Measurements from ENCODE around the gene SSTR3. TPM values are rescaled to one million over a fixed set of nuclear protein-coding genes. Genes with fewer than 3 reads are reported as not detected.

SSTR3 gene
- total RNA-seq, 1 donor from 2014 or later: not detected

GRCh38 chr22:37230673-37231405 is 18.6 kb upstream of the SSTR3 start:
- Histone ChIP-seq H3K36me3 (peaks cover under 1% of the 10 kb centered on the region), H3K27ac (no peak overlapping the region), H3K9me3 (no peaks in the 10 kb centered on the region), H3K4me3 (no peak overlapping the region), H3K27me3 (peaks cover 6% of the 10 kb centered on the region), H3K4me1 (peaks cover 21% of the 10 kb centered on the region)
- intact Hi-C loops (cut with DNase I): no loop called here
- DNase-seq: peak; percentile 60
- no peak for ATAC-seq
- no peak for TF ChIP-seq CTCF (IDR thresholded peaks at IDR 0.05)

GRCh38 chr22:37229805-37230672 is 17.8 kb upstream of the SSTR3 start:
- DNase-seq (peak; percentile 80), ATAC-seq (peak; percentile 81)
- no peak overlapping the region for H3K4me3 ChIP-seq
- H3K27me3 ChIP-seq: peaks cover 6% of the 10 kb centered on the region
- H3K4me1 ChIP-seq: peaks cover 21% of the 10 kb centered on the region
- TF ChIP-seq CTCF (IDR thresholded peaks at IDR 0.05): no peak
- no peaks in the 10 kb centered on the region for H3K36me3 ChIP-seq
- H3K9me3 ChIP-seq: no peaks in the 10 kb centered on the region
- H3K27ac ChIP-seq: peak overlapping the region; percentile 73
- intact Hi-C loops (cut with DNase I): no loop called here

GRCh38 chr22:37229012-37229804 is 16.9 kb upstream of the SSTR3 start:
- no peak for TF ChIP-seq CTCF (IDR thresholded peaks at IDR 0.05)
- intact Hi-C loops (cut with DNase I): no loop called here
- Histone ChIP-seq H3K9me3 (no peaks in the 10 kb centered on the region), H3K4me3 (no peak overlapping the region), H3K27me3 (peaks cover 6% of the 10 kb centered on the region), H3K36me3 (no peaks in the 10 kb centered on the region), H3K27ac (peak overlapping the region; percentile 73), H3K4me1 (peaks cover 21% of the 10 kb centered on the region)
- no peak for DNase-seq
- no peak for ATAC-seq

GRCh38 chr22:37228106-37229011 is 16.1 kb upstream of the SSTR3 start:
- H3K27ac ChIP-seq: peak overlapping the region; percentile 73
- TF ChIP-seq CTCF (IDR thresholded peaks at IDR 0.05): no peak
- peaks cover 21% of the 10 kb centered on the region for H3K4me1 ChIP-seq
- no peak overlapping the region for H3K4me3 ChIP-seq
- DNase-seq (no peak), ATAC-seq (peak; percentile 3)
- intact Hi-C loops (cut with DNase I): no loop called here
- no peaks in the 10 kb centered on the region for H3K27me3 ChIP-seq
- H3K9me3 ChIP-seq: no peaks in the 10 kb centered on the region
- no peaks in the 10 kb centered on the region for H3K36me3 ChIP-seq

- no peaks in the 10 kb centered on the region for H3K9me3 ChIP-seq
- H3K36me3 ChIP-seq: no peaks in the 10 kb centered on the region
- DNase-seq (no peak), ATAC-seq (no peak)
- no peak overlapping the region for H3K4me3 ChIP-seq
- H3K4me1 ChIP-seq: peaks cover 21% of the 10 kb centered on the region
- intact Hi-C loops (cut with DNase I): no loop called here
- no peak for TF ChIP-seq CTCF (IDR thresholded peaks at IDR 0.05)
- no peak overlapping the region for H3K27ac ChIP-seq
- no peaks in the 10 kb centered on the region for H3K27me3 ChIP-seq
Measured at GRCh38 chr22:37226514-37226913, 14.2 kb upstream of the SSTR3 start.

Data from upper lobe of right lung (tissue), 1 donor.